Measurements from ENCODE around the gene MAZ.

Gene MAZ

DNA sequence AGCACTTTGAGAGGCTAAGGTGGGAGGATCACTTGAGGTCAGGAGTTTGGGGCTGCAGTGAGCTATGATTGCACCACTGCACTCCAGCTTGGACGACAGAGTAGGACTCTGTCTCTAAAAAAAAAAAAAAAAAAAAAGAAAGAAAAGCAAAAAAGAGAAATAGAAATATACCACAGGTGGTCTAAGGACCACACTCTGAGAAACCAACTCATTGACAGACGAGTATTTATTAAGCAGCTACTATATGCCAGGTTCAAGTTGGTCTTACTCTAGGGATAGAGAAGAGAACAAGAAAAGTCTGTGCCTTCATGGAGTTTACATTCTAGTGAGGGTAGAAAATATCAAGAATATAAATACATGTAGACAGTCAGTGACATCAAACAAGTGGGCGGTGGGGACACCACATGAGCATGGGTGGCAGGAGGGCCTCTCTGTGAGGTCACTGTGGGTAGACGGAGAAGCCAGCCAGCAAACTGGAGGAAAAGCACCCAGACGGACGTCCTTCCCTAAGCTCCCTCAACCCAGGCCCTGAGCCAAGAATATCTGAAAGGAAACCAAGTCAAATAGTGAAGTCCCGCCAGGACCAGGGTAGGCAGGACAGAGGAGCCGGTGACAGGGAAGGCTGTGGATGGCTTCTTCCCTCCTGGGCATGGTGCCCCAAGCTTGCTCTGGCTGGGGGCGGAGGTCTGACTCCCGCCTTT, 52.0 kb downstream of the MAZ start:
- DNase-seq, result no peak

GRCh38 chr16:29858974-29859373, 52.6 kb downstream of the MAZ start:
- no peak for DNase-seq

GRCh38 chr16:29860218-29860617, 53.9 kb downstream of the MAZ start:
- DNase-seq, result no peak
